Measurements from ENCODE around the gene ZNF280D. TPM values are rescaled to one million over a fixed set of nuclear protein-coding genes. Genes with fewer than 3 reads are reported as not detected.
"Not testable (repeated sequence)": the region's sequence is repeated elsewhere in the genome, so short reads cannot be mapped to it uniquely, and the experiment has no call there.

ZNF280D gene
- total RNA-seq, 4 donors from 2014 or later, result 27.4 to 59.3 (median 37.3) TPM

GRCh38 chr15:56716334-56716733 lies 17.0 kb downstream of the ZNF280D start:
- Histone ChIP-seq H3K36me3 (no peaks in the 10 kb centered on the region), H3K9me3 (no peaks in the 10 kb centered on the region), H3K4me1 (peaks cover 17% of the 10 kb centered on the region), H3K27me3 (no peaks in the 10 kb centered on the region), H3K4me3 (no peak overlapping the region), H3K27ac (no peak overlapping the region)
- no peak for DNase-seq (ENCODE audit: low spot score in 2 of 2)
- no peak for TF ChIP-seq EP300 (IDR thresholded peaks at IDR 0.05)
- TF ChIP-seq CTCF (IDR thresholded peaks at IDR 0.05), result no peak
- TF ChIP-seq POLR2A (IDR thresholded peaks at IDR 0.05), result no peak
- TF ChIP-seq POLR2AphosphoS5 (IDR thresholded peaks at IDR 0.05), result no peak

- H3K27ac ChIP-seq, result no peak overlapping the region
- H3K4me3 ChIP-seq, result no peak overlapping the region
- no peaks in the 10 kb centered on the region for H3K36me3 ChIP-seq
- H3K9me3 ChIP-seq, result no peaks in the 10 kb centered on the region
- peaks cover 17% of the 10 kb centered on the region for H3K4me1 ChIP-seq
- TF ChIP-seq POLR2AphosphoS5 (IDR thresholded peaks at IDR 0.05) (no peak), EP300 (IDR thresholded peaks at IDR 0.05) (no peak), CTCF (IDR thresholded peaks at IDR 0.05) (no peak)
- DNase-seq (ENCODE audit: low spot score in 2 of 2), result no peak
- H3K27me3 ChIP-seq, result no peaks in the 10 kb centered on the region
These were observed 18.1 kb downstream of the ZNF280D start for GRCh38 chr15:56715220-56715619.

GRCh38 chr15:56709502-56709901 lies 23.8 kb downstream of the ZNF280D start:
- not testable (repeated sequence) for H3K27me3 ChIP-seq; H3K36me3 ChIP-seq; DNase-seq (ENCODE audit: low spot score in 2 of 2); H3K4me3 ChIP-seq; H3K4me1 ChIP-seq; H3K27ac ChIP-seq; H3K9me3 ChIP-seq
- 98% methylated on average over 5 of the region's 5 CpGs for WGBS

GRCh38 chr15:56699743-56700142 lies 33.6 kb downstream of the ZNF280D start:
- H3K4me3 ChIP-seq, result no peak overlapping the region
- no peaks in the 10 kb centered on the region for H3K9me3 ChIP-seq
- no peak for TF ChIP-seq EP300 (IDR thresholded peaks at IDR 0.05)
- TF ChIP-seq POLR2AphosphoS5 (IDR thresholded peaks at IDR 0.05), result no peak
- no peak for TF ChIP-seq CTCF (IDR thresholded peaks at IDR 0.05)
- no peak for TF ChIP-seq POLR2A (IDR thresholded peaks at IDR 0.05)
- 84% methylated on average over 1 of the region's 1 CpG for WGBS
- no peak for DNase-seq (ENCODE audit: low spot score in 2 of 2)
- H3K36me3 ChIP-seq, result peaks cover 43% of the 10 kb centered on the region
- no peak overlapping the region for H3K27ac ChIP-seq
- no peaks in the 10 kb centered on the region for H3K27me3 ChIP-seq
- H3K4me1 ChIP-seq, result no peaks in the 10 kb centered on the region

GRCh38 chr15:56698270-56698669 lies 35.0 kb downstream of the ZNF280D start:
- H3K4me3 ChIP-seq, result no peak overlapping the region
- no peak for DNase-seq (ENCODE audit: low spot score in 2 of 2)
- no peaks in the 10 kb centered on the region for H3K4me1 ChIP-seq
- 93% methylated on average over 2 of the region's 2 CpGs for WGBS
- peaks cover 31% of the 10 kb centered on the region for H3K36me3 ChIP-seq
- no peaks in the 10 kb centered on the region for H3K27me3 ChIP-seq
- no peaks in the 10 kb centered on the region for H3K9me3 ChIP-seq
- no peak overlapping the region for H3K27ac ChIP-seq
- TF ChIP-seq EP300 (IDR thresholded peaks at IDR 0.05) (no peak), CTCF (IDR thresholded peaks at IDR 0.05) (no peak), POLR2AphosphoS5 (IDR thresholded peaks at IDR 0.05) (no peak), POLR2A (IDR thresholded peaks at IDR 0.05) (no peak)

- WGBS, result 59% methylated on average over 3 of the region's 3 CpGs
- H3K4me1 ChIP-seq, result no peaks in the 10 kb centered on the region
- H3K27ac ChIP-seq, result no peak overlapping the region
- no peak for TF ChIP-seq POLR2AphosphoS5 (IDR thresholded peaks at IDR 0.05)
- TF ChIP-seq CTCF (IDR thresholded peaks at IDR 0.05), result no peak
- no peak for TF ChIP-seq EP300 (IDR thresholded peaks at IDR 0.05)
- no peak for TF ChIP-seq POLR2A (IDR thresholded peaks at IDR 0.05)
- H3K36me3 ChIP-seq, result peaks cover 7% of the 10 kb centered on the region
- DNase-seq (ENCODE audit: low spot score in 2 of 2), result no peak
- H3K27me3 ChIP-seq, result no peaks in the 10 kb centered on the region
- H3K4me3 ChIP-seq, result no peak overlapping the region
- no peaks in the 10 kb centered on the region for H3K9me3 ChIP-seq
These were observed 39.5 kb downstream of the ZNF280D start for GRCh38 chr15:56693761-56694160.
